DND-41 (cell line): ENCODE measurements around the gene CASD1.

Experiments
- ATAC-seq: fragments of 200-7000 bp; cut with Tn5 transposase; 3 replicates; pipeline ENCODE4 v1.9.1; 2021; ENCODE audit warnings: low read depth; ENCODE audit not compliant: insufficient read depth
- DNase-seq: peaks from one replicate; pipeline ENCODE4 v3.0.0-alpha.2; 2020
- H2AFZ ChIP-seq: 2 replicates; pipeline ENCODE4 v1.6.0; 2012; ENCODE audit warnings: low read depth, low read length
- H3K27ac ChIP-seq: 2 replicates; pipeline ENCODE4 v1.5.1; 2012; ENCODE audit warnings: low read length, inconsistent platforms
- H3K27me3 ChIP-seq: fragments of 200-600 bp; sonication (generic); 2 replicates; pipeline ENCODE4 v1.6.0; 2012; ENCODE audit warnings: low read length, mild to moderate bottlenecking, inconsistent platforms; ENCODE audit not compliant: insufficient read depth, poor library complexity
- H3K36me3 ChIP-seq: 2 replicates; pipeline ENCODE4 v1.5.1; 2012; ENCODE audit warnings: low read length, inconsistent platforms; ENCODE audit not compliant: insufficient read depth
- H3K4me1 ChIP-seq: 2 replicates; pipeline ENCODE4 v1.5.1; 2012; ENCODE audit warnings: mild to moderate bottlenecking, low read length; ENCODE audit not compliant: insufficient read depth
- H3K4me2 ChIP-seq: 2 replicates; pipeline ENCODE4 v1.6.0; 2012; ENCODE audit warnings: mild to moderate bottlenecking, moderate library complexity, low read length, inconsistent platforms; ENCODE audit not compliant: insufficient read depth
- H3K4me3 ChIP-seq, 2 experiments: fragments of 200-600 bp in 1 of 2; shearing (Covaris generic) in 1 of 2; 2 replicates each; pipeline ENCODE4 v1.5.1; 2012 to 2016; ENCODE audit warnings: inconsistent platforms in 2 of 2, low read length in 2 of 2, mild to moderate bottlenecking in 2 of 2, low read depth in 1 of 2, moderate library complexity in 1 of 2
- H3K79me2 ChIP-seq: 2 replicates; pipeline ENCODE4 v1.6.0; 2012; ENCODE audit warnings: low read length, inconsistent platforms; ENCODE audit not compliant: insufficient read depth
- H3K9ac ChIP-seq: 2 replicates; pipeline ENCODE4 v1.6.0; 2012; ENCODE audit warnings: low read depth, mild to moderate bottlenecking, inconsistent platforms, low read length, moderate library complexity
- H3K9me3 ChIP-seq: 2 replicates; pipeline ENCODE4 v1.5.1; 2012; ENCODE audit warnings: low read length, moderate library complexity, mild to moderate bottlenecking, inconsistent platforms; ENCODE audit not compliant: insufficient read depth, severe bottlenecking
- H4K20me1 ChIP-seq: 2 replicates; pipeline ENCODE4 v1.6.0; 2012; ENCODE audit warnings: low read length; ENCODE audit not compliant: insufficient read depth
- EZH2 ChIP-seq: IDR thresholded peaks from 3 replicates; pipeline ENCODE4 v1.6.1; 2012; ENCODE audit warnings: borderline replicate concordance, low read depth, mild to moderate bottlenecking, moderate library complexity, low read length, inconsistent platforms; ENCODE audit not compliant: severe bottlenecking
- TF ChIP-seq, protein P1 (sequence below): IDR thresholded peaks from 2 replicates; pipeline ENCODE4 v1.5.1; 2012; ENCODE audit warnings: borderline replicate concordance, low read length, moderate library complexity, mild to moderate bottlenecking; ENCODE audit not compliant: poor library complexity, severe bottlenecking; ENCODE audit errors: extremely low read depth

CASD1 gene

GRCh38 chr7:94525923-94526322 lies 16.3 kb downstream of the CASD1 start:
- DNase-seq (no peak), ATAC-seq (no peak)
- Histone ChIP-seq H3K9ac (no peak overlapping the region), H3K4me2 (no peak overlapping the region), H4K20me1 (no peaks in the 10 kb centered on the region; the same call in 1 of the 2 replicates), H2AFZ (no peak overlapping the region), H3K9me3 (no peaks in the 10 kb centered on the region), H3K36me3 (peaks cover 66% of the 10 kb centered on the region), H3K4me1 (no peaks in the 10 kb centered on the region), H3K4me3 (no peak overlapping the region), H3K79me2 (no peaks in the 10 kb centered on the region), H3K27ac (no peak overlapping the region), H3K27me3 (no peaks in the 10 kb centered on the region)
- TF ChIP-seq, protein P1, sequence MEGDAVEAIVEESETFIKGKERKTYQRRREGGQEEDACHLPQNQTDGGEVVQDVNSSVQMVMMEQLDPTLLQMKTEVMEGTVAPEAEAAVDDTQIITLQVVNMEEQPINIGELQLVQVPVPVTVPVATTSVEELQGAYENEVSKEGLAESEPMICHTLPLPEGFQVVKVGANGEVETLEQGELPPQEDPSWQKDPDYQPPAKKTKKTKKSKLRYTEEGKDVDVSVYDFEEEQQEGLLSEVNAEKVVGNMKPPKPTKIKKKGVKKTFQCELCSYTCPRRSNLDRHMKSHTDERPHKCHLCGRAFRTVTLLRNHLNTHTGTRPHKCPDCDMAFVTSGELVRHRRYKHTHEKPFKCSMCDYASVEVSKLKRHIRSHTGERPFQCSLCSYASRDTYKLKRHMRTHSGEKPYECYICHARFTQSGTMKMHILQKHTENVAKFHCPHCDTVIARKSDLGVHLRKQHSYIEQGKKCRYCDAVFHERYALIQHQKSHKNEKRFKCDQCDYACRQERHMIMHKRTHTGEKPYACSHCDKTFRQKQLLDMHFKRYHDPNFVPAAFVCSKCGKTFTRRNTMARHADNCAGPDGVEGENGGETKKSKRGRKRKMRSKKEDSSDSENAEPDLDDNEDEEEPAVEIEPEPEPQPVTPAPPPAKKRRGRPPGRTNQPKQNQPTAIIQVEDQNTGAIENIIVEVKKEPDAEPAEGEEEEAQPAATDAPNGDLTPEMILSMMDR, result no peak
- TF ChIP-seq EZH2, result no peak

DNA sequence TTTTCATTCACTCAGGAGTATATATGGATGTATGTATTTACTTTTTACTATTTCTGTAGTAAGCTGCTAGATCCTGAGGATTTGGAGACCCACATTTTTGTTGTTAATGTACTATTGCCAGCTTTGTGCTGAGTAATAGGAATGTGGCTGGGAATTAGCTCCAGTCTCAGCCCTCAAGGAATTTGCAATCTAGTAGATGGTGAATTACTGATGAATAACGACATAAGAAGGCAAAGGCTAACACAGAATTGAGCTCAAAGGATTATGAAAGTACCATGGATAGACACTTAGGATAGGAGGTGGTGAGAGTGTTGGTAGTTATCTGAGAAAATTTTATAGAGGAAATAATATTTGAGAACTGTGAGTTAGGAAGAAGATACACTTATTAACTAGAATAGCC lies 19.9 kb downstream of the CASD1 start:
- H3K36me3 ChIP-seq, result peaks cover 56% of the 10 kb centered on the region; the same call in 1 of the 2 replicates
- no peak overlapping the region for H3K4me2 ChIP-seq
- no peak overlapping the region for H3K4me3 ChIP-seq
- no peak for DNase-seq
- no peaks in the 10 kb centered on the region for H3K9me3 ChIP-seq
- no peaks in the 10 kb centered on the region for H3K27me3 ChIP-seq
- no peak for ATAC-seq
- TF ChIP-seq, protein P1, result no peak
- no peak for TF ChIP-seq EZH2
- H4K20me1 ChIP-seq, result no peaks in the 10 kb centered on the region; the same call in 1 of the 2 replicates
- no peaks in the 10 kb centered on the region for H3K79me2 ChIP-seq
- H3K27ac ChIP-seq, result no peak overlapping the region
- H2AFZ ChIP-seq, result no peak overlapping the region
- H3K9ac ChIP-seq, result no peak overlapping the region
- no peaks in the 10 kb centered on the region for H3K4me1 ChIP-seq

DNA sequence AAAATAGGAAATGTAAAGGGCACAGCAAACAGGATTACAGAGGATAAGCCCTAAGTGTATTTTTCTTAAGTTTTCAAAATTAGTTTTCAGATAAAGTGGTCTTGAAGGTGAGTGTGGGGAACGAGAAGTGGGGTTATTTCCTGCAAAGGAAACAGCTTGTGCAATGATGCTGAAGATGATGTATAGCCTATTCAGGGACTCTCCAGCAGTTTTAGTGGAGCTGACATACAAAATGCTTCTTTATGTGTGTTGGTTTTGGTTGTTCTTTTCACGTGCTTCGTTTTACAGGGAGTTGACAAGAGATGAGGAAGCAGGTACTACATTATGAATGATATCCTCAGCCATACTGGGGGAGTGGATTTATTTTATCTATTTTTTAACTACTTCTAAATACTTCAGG lies 20.5 kb downstream of the CASD1 start:
- Histone ChIP-seq H3K36me3 (peaks cover 62% of the 10 kb centered on the region; the same call in 1 of the 2 replicates), H3K9me3 (no peaks in the 10 kb centered on the region), H3K27ac (no peak overlapping the region), H3K4me3 (no peak overlapping the region), H3K79me2 (no peaks in the 10 kb centered on the region), H3K9ac (no peak overlapping the region), H4K20me1 (no peaks in the 10 kb centered on the region; the same call in 1 of the 2 replicates), H2AFZ (no peak overlapping the region), H3K4me1 (no peaks in the 10 kb centered on the region), H3K27me3 (no peaks in the 10 kb centered on the region), H3K4me2 (no peak overlapping the region)
- ATAC-seq, result no peak
- DNase-seq, result no peak
- TF ChIP-seq EZH2, result no peak
- TF ChIP-seq, protein P1, result no peak

DNA sequence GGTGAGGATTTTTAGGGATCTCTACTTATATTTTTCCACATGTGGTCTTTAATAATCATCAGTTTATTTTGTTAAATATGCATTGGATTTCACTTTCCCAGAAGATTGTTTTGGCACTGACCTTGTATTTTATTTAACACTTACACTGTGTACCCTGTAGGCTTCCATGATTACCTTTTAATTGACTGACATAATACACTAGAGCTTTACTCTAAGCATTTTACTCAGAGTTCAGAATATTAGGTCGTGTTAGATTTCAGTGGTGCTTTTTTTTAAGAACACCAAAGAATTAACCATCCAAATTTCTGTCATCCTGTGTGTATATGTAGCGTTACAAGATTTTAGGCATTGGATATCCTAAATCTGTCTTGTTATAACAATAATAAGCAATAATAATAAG lies 23.1 kb downstream of the CASD1 start:
- Histone ChIP-seq H3K27ac (no peak overlapping the region), H3K27me3 (no peaks in the 10 kb centered on the region), H3K4me3 (no peak overlapping the region), H3K4me1 (no peaks in the 10 kb centered on the region), H3K9me3 (no peaks in the 10 kb centered on the region), H2AFZ (no peak overlapping the region), H4K20me1 (no peaks in the 10 kb centered on the region), H3K36me3 (peaks cover 74% of the 10 kb centered on the region; the same call in 1 of the 2 replicates), H3K4me2 (no peak overlapping the region), H3K9ac (no peak overlapping the region), H3K79me2 (no peaks in the 10 kb centered on the region)
- no peak for DNase-seq
- ATAC-seq, result no peak
- TF ChIP-seq, protein P1, result no peak
- TF ChIP-seq EZH2, result no peak
